GM12878 (cell line): ENCODE measurements around the gene PARP11. TPM values are rescaled to one million over a fixed set of nuclear protein-coding genes. Genes with fewer than 3 reads are reported as not detected.

ENCODE experiments used
- ATAC-seq: fragments of 200-7000 bp; cut with Tn5 transposase; 3 replicates; pipeline ENCODE4 v1.9.1; 2020; ENCODE audit warnings: mild to moderate bottlenecking, moderate library complexity
- BruUV-seq: library from RNA; stranded (reverse); fragments of 400-500 nt; replicated peaks from 2 replicates; lab custom pipeline; 2021; lab: Mats Ljungman, UMichigan
- CTCF ChIA-PET: fragments of 300-600 bp; sonication (Branson Sonifier 250); formaldehyde crosslinking; extraction: SDS; loops from one replicate; lab custom pipeline; 2021; ENCODE audit warnings: inconsistent platforms; lab: Yijun Ruan, JAX
- POLR2A ChIA-PET: fragments of 350-600 bp; formaldehyde crosslinking; extraction: SDS; loops from one replicate; lab custom pipeline; 2021; ENCODE audit warnings: inconsistent platforms; lab: Charles Lee
- RAD21 ChIA-PET: fragments of 300-600 bp; sonication (Branson Sonifier 250); formaldehyde crosslinking; loops from one replicate; lab custom pipeline; 2023; ENCODE audit warnings: antibody characterized with exemption; ENCODE audit not compliant: unreplicated experiment; lab: Charles Lee
- SMC1A ChIA-PET: fragments of 300-600 bp; sonication (Branson Sonifier 250); formaldehyde crosslinking; loops from one replicate; lab custom pipeline; 2023; ENCODE audit not compliant: unreplicated experiment, uncharacterized antibody; lab: Charles Lee
- DNase-seq: peaks from one replicate; pipeline ENCODE4 v3.0.0-alpha.2; 2011; ENCODE audit warnings: low read depth, low spot score
- FAIRE-seq: peaks from 3 replicates; lab custom pipeline; 2011; peaks lifted over from hg19 to GRCh38; lab: Jason Lieb, UNC
- H2AFZ ChIP-seq: 2 replicates; pipeline ENCODE4 v1.6.0; 2011; ENCODE audit warnings: low read depth, low read length, control low read depth; ENCODE audit not compliant: control insufficient read depth
- H3K27ac ChIP-seq: 2 replicates; pipeline ENCODE4 v1.5.1; 2011; ENCODE audit warnings: control low read depth; ENCODE audit not compliant: control insufficient read depth, insufficient read depth
- H3K27me3 ChIP-seq, 2 experiments: replicated peaks in 1 of 2; 2 replicates each; pipeline versions ENCODE4 v1.6.0 to v1.6.1; 2011; ENCODE audit warnings: low read length in 1 of 2; ENCODE audit not compliant: control insufficient read depth in 2 of 2, insufficient read depth in 2 of 2
- H3K36me3 ChIP-seq, 2 experiments: 2 replicates each; pipeline ENCODE4 v1.5.1; 2011; ENCODE audit warnings: low read length in 1 of 2; ENCODE audit not compliant: control insufficient read depth in 2 of 2, insufficient read depth in 2 of 2
- H3K4me1 ChIP-seq: 2 replicates; pipeline ENCODE4 v1.6.1; 2011; ENCODE audit warnings: mild to moderate bottlenecking, low read length, moderate library complexity, mixed read lengths; ENCODE audit not compliant: control insufficient read depth, insufficient read depth
- H3K4me2 ChIP-seq: 2 replicates; pipeline ENCODE4 v1.6.0; 2011; ENCODE audit warnings: control low read depth; ENCODE audit not compliant: control insufficient read depth, insufficient read depth
- H3K4me3 ChIP-seq: fragments of 200-600 bp; sonication (generic); 2 replicates; pipeline ENCODE4 v1.5.1; 2016
- H3K79me2 ChIP-seq: 2 replicates; pipeline ENCODE4 v1.6.0; 2011; ENCODE audit warnings: low read length; ENCODE audit not compliant: control insufficient read depth, insufficient read depth
- H3K9ac ChIP-seq: 2 replicates; pipeline ENCODE4 v1.8.0; 2011; ENCODE audit warnings: low read length, control low read depth, mixed read lengths; ENCODE audit not compliant: control insufficient read depth, insufficient read depth
- H3K9me3 ChIP-seq: replicated peaks from 3 replicates; pipeline ENCODE4 v1.5.1; 2011; ENCODE audit warnings: mild to moderate bottlenecking, low read length; ENCODE audit not compliant: control insufficient read depth, insufficient read depth
- H4K20me1 ChIP-seq: 2 replicates; pipeline ENCODE4 v1.6.0; 2011; ENCODE audit not compliant: control insufficient read depth, insufficient read depth
- ATF7 ChIP-seq: fragments of 450-650 bp; IDR thresholded peaks from 2 replicates; pipeline ENCODE4 v1.6.1; 2016; ENCODE audit warnings: low read depth, mild to moderate bottlenecking
- CBFB ChIP-seq: IDR thresholded peaks from 2 replicates; pipeline ENCODE4 v1.6.1; 2016; ENCODE audit warnings: antibody characterized with exemption, low read depth
- CREB1 ChIP-seq: IDR thresholded peaks from 2 replicates; pipeline ENCODE4 v1.6.1; 2012; ENCODE audit warnings: low read depth, mild to moderate bottlenecking, inconsistent platforms
- MLLT1 ChIP-seq: fragments of 450-650 bp; IDR thresholded peaks from 2 replicates; pipeline ENCODE4 v1.6.1; 2016; ENCODE audit warnings: mild to moderate bottlenecking
- MTA2 ChIP-seq: fragments of 450-650 bp; IDR thresholded peaks from 2 replicates; pipeline ENCODE4 v1.6.1; 2016; ENCODE audit warnings: low read depth, mild to moderate bottlenecking, moderate library complexity
- RAD21 ChIP-seq: IDR thresholded peaks from 2 replicates; pipeline ENCODE4 v1.6.1; 2011; ENCODE audit warnings: mild to moderate bottlenecking, low read depth, low read length, moderate library complexity; ENCODE audit not compliant: insufficient read depth
- RB1 ChIP-seq: fragments of 450-650 bp; formaldehyde crosslinking; IDR thresholded peaks from 2 replicates; pipeline ENCODE4 v1.6.1; 2017; ENCODE audit warnings: mild to moderate bottlenecking, borderline replicate concordance
- RELB ChIP-seq: fragments of 450-650 bp; IDR thresholded peaks from 2 replicates; pipeline ENCODE4 v1.6.1; 2017; ENCODE audit warnings: low read depth, mild to moderate bottlenecking, moderate library complexity
- SKIL ChIP-seq: fragments of 450-650 bp; IDR thresholded peaks from 2 replicates; pipeline ENCODE4 v1.6.1; 2017; ENCODE audit warnings: mild to moderate bottlenecking, low read depth, inconsistent platforms; ENCODE audit not compliant: poor library complexity, severe bottlenecking
- STAT3 ChIP-seq: IDR thresholded peaks from 2 replicates; pipeline ENCODE4 v1.6.1; 2011; ENCODE audit warnings: low read depth, low read length, improper control_type of control experiment
- TCF7 ChIP-seq: IDR thresholded peaks from 2 replicates; pipeline ENCODE4 v1.6.1; 2014; ENCODE audit warnings: antibody characterized with exemption, borderline replicate concordance
- ZBTB4 ChIP-seq: fragments of 450-650 bp; formaldehyde crosslinking; IDR thresholded peaks from 2 replicates; pipeline ENCODE4 v1.4.0; 2022; ENCODE audit warnings: mild to moderate bottlenecking, moderate library complexity
- ZNF274 ChIP-seq: IDR thresholded peaks from one replicate; pipeline ENCODE4 v1.8.0; 2011; ENCODE audit not compliant: insufficient read length, insufficient read depth
- ZNF384 ChIP-seq: IDR thresholded peaks from 2 replicates; pipeline ENCODE4 v1.6.1; 2012; ENCODE audit warnings: low read depth, mild to moderate bottlenecking, low read length, improper control_type of control experiment, borderline replicate concordance
- WGBS: methylation state at CpG from one replicate; pipeline ENCODE4 v1.1.6; 2016; ENCODE audit warnings: low lambda C conversion rate; ENCODE audit not compliant: insufficient replicate concordance, insufficient coverage; ENCODE audit errors: missing lambda C conversion rate; 5-methylcytosine and 5-hydroxymethylcytosine counted together
- in situ Hi-C: fragments of 300-500 bp; cut with MboI; formaldehyde crosslinking; loops from 9 replicates; pipeline ENCODE4 v1.14.3; 2018; ENCODE audit warnings: mixed read lengths
- intact Hi-C: fragments of 100-400 bp; cut with micrococcal nuclease; formaldehyde crosslinking; loops from one replicate; pipeline ENCODE4 v1.14.2; 2022; ENCODE audit not compliant: unreplicated experiment
- polyA plus RNA-seq, 11 experiments: library from polyadenylated mRNA; depleted of rRNA in 4 of 11; unstranded in 6 of 11; stranded (reverse) in 5 of 11; fragments of >200 nt; fragmentation: Nextera tagmentation in 4 of 11; fragmentation: Illumina TruSeq in 1 of 11; extraction: Ambion mirVana in 4 of 11; extraction: Trizol in 1 of 11; gene quantifications; 1 replicate in 1 of 11; 2 replicates in 10 of 11; pipeline versions ENCODE4 v1.2.1 to v1.2.3, GENCODE V29; 2011 to 2016; ENCODE audit warnings: inconsistent platforms in 2 of 11, missing spikeins in 2 of 11, low read depth in 1 of 11
- total RNA-seq, 4 experiments: library from RNA; depleted of rRNA in 3 of 4; stranded (reverse); fragments of >200 nt in 3 of 4; fragmentation: Illumina TruSeq in 1 of 4; extraction: Trizol in 1 of 4; gene quantifications; 2 replicates each; pipeline versions ENCODE4 v1.2.1 to v1.2.3, GENCODE V29; 2013 to 2021

PARP11 gene
- total and polyA plus RNA-seq, 10 of the 15 experiments (the other 5 are each of a cell fraction or from before 2014, with no cell fraction given): 3.0 to 14.1 (median 6.3) TPM

- FAIRE-seq (no peak), DNase-seq (no peak), ATAC-seq (no peak)
- Histone ChIP-seq H3K4me2 (no peak overlapping the region), H2AFZ (no peak overlapping the region), H3K9ac (no peak overlapping the region), H3K27ac (no peak overlapping the region), H3K36me3 (no peaks in the 10 kb centered on the region), H3K4me3 (no peak overlapping the region), H3K4me1 (peaks cover 11% of the 10 kb centered on the region; the same call in 1 of the 2 replicates), H3K9me3 (no peaks in the 10 kb centered on the region), H4K20me1 (no peaks in the 10 kb centered on the region), H3K27me3 (no peaks in the 10 kb centered on the region), H3K79me2 (no peaks in the 10 kb centered on the region)
- SMC1A ChIA-PET: no interaction called here
- in situ Hi-C loops (no loop called here), intact Hi-C loops (no loop called here)
- no TSS peak for BruUV-seq
- RAD21 ChIA-PET: no interaction called here
- CTCF ChIA-PET: no interaction called here
- POLR2A ChIA-PET: no interaction called here
- 100% methylated on average over 3 of the region's 3 CpGs for WGBS
- TF ChIP-seq RAD21: no peak
- TF ChIP-seq ZBTB4: no peak
- TF ChIP-seq CREB1: no peak
- no peak for TF ChIP-seq TCF7
- TF ChIP-seq ZNF274: no peak
- TF ChIP-seq STAT3: no peak
- TF ChIP-seq SKIL: no peak
- no peak for TF ChIP-seq RELB
- TF ChIP-seq ATF7: no peak
- no peak for TF ChIP-seq MLLT1
- no peak for TF ChIP-seq CBFB
- no peak for TF ChIP-seq ZNF384
- no peak for TF ChIP-seq MTA2
- no peak for TF ChIP-seq RB1
These were observed 31.4 kb downstream of the PARP11 start for GRCh38 chr12:3841783-3842182.
